ENCODE data around the gene HP. TPM values are rescaled to one million over a fixed set of nuclear protein-coding genes. Genes with fewer than 3 reads are reported as not detected.
"Not testable (repeated sequence)": the region's sequence is repeated elsewhere in the genome, so short reads cannot be mapped to it uniquely, and the experiment has no call there.

Gene HP
- total RNA-seq, 5 donors from 2014 or later (not counting 1 experiment from before 2014, with no cell fraction given), result 11.3 to 18.3 (median 12.4) TPM; not detected in 2

DNA sequence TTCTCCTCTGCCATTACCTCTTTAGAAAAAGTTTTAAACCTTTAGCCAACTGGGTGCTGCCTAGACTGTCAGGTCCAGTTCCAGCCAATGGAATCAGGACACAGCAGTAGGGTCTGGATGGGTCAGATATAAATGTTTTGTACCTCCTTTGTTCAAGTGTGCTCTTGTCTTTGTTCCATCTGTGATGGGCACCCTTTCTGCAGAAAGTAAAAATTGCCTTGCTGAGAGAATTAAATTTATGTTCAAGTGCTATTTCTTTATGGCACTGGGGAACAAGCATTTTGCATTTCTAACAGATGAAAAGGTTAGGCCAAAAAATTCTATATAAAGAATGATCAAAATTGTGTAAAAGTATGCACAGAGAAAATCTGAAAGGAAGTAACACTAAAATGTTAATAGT, 5.2 kb upstream of the HP start:
- H3K27me3 Mint-ChIP-seq, result no peaks in the 10 kb centered on the region

DNA sequence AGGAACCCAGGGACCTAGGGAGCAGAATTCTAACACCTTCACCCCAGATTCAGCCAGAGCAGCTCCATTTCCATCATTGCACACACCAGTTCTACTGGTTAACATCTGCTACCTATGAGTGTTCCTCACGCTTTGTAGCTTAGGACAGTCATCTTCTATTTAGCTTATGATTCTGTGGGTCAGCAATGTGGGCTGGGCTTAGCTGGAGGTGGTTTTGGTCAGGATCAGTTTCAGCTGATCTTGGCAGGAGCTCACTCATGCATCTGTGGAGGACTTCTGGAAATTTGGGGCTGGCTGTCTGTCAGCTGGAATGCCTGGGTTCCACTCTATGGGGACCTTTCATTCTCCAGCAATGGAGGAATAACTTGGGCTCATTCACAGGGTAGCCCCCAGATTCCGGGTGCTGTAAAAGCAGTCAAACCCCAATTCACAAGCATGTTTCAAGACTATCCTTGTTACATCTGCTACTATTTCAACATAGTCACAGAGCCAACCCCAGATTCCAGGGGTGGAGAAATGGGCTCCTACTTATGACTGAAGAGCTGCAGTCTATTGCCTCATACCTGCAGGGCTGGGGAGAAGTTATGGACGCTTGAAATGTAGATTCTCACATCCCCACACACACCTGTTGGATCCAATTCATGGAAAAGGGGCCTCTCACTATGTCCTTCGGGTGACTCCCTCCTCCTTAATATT, 3.4 kb upstream of the HP start:
- no peaks in the 10 kb centered on the region for H3K4me1 Mint-ChIP-seq
- H3K9me3 ChIP-seq, result no peaks in the 10 kb centered on the region
- no peak overlapping the region for H3K27ac Mint-ChIP-seq
- H3K36me3 Mint-ChIP-seq, result peaks cover 13% of the 10 kb centered on the region
- peaks cover 6 to 15% (median 7%) of the 10 kb centered on the region in 3 donors for H3K9me3 Mint-ChIP-seq
- no peaks in the 10 kb centered on the region for H3K4me1 ChIP-seq (ENCODE audit: control insufficient read depth in 1 of 2, extremely low read depth in 1 of 2, insufficient read depth in 2 of 2, low read length in 2 of 2)
- ChIA-PET CTCF (interaction anchor here in 1 of 2 donors (0.6 kb wide), 1 partner anchor 519 kb away, joined by 3 read pairs; no protein-coding TSS in a partner anchor), POLR2A (no interaction called here)
- H3K27me3 ChIP-seq (replicated peaks in 1 of 2; ENCODE audit: control insufficient read depth in 2 of 2, extremely low read depth in 1 of 2, insufficient read depth in 2 of 2, low read length in 1 of 2), result no peaks in the 10 kb centered on the region
- no peak overlapping the region for H3K4me3 Mint-ChIP-seq
- DNase-seq (no peak), ATAC-seq (replicated peaks in 1 of 4) (no peak)
- 92% methylated on average over 2 of the region's 4 CpGs for WGBS (ENCODE audit: insufficient coverage)
- H3K4me3 ChIP-seq (ENCODE audit: control insufficient read depth in 1 of 2, extremely low read depth in 1 of 2, low read length in 1 of 2), result no peak overlapping the region
- no peak overlapping the region for H3K27ac ChIP-seq (ENCODE audit: low read length)
- H3K27me3 Mint-ChIP-seq, result no peaks in the 10 kb centered on the region
- H3K36me3 ChIP-seq (ENCODE audit: control insufficient read depth in 2 of 2, extremely low read depth in 1 of 2, insufficient read depth in 1 of 2, low read length in 1 of 2), result no peaks in the 10 kb centered on the region

More for the DNA sequence above, 5.2 kb upstream of the HP start:
- Mint-ChIP-seq H3K9me3 (peaks cover 6 to 15% (median 7%) of the 10 kb centered on the region in 3 donors), H3K36me3 (peaks cover 14% of the 10 kb centered on the region), H3K4me3 (no peak overlapping the region), H3K4me1 (no peaks in the 10 kb centered on the region), H3K27ac (no peak overlapping the region)
- Histone ChIP-seq H3K9me3 (no peaks in the 10 kb centered on the region), H3K27ac (ENCODE audit: low read length) (no peak overlapping the region), H3K36me3 (ENCODE audit: control insufficient read depth in 2 of 2, extremely low read depth in 1 of 2, insufficient read depth in 1 of 2, low read length in 1 of 2) (no peaks in the 10 kb centered on the region), H3K27me3 (replicated peaks in 1 of 2; ENCODE audit: control insufficient read depth in 2 of 2, extremely low read depth in 1 of 2, insufficient read depth in 2 of 2, low read length in 1 of 2) (no peaks in the 10 kb centered on the region), H3K4me3 (ENCODE audit: control insufficient read depth in 1 of 2, extremely low read depth in 1 of 2, low read length in 1 of 2) (no peak overlapping the region), H3K4me1 (ENCODE audit: control insufficient read depth in 1 of 2, extremely low read depth in 1 of 2, insufficient read depth in 2 of 2, low read length in 2 of 2) (no peaks in the 10 kb centered on the region)
- ATAC-seq (replicated peaks in 1 of 4), result no peak
- DNase-seq, result no peak
- ChIA-PET POLR2A (no interaction called here), CTCF (no interaction called here)

DNA sequence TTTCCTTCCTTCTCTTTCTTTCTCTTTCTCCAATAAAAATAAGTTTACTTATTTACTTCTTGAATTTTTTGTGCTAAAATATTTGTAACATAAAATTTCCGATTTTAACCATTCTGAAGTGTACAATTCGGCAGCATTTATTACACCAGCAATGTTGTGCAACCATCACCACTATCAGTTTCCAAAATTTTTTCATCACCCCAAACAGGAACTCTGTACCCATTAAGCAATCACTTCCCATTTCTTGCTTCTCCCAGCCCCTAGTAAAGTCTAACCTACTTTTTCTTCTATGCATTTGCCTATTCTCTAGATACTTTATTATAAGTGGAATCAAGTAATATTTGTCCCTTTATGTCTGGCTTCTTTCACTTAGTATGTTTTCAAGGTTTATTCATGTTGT, 2.5 kb upstream of the HP start:
- CTCF ChIA-PET, result no interaction called here
- H3K9me3 Mint-ChIP-seq, result peaks cover 6 to 15% (median 7%) of the 10 kb centered on the region in 3 donors
- WGBS (ENCODE audit: insufficient coverage), result no CpG with 5 or more reads among the region's 2 CpGs
- no peak overlapping the region for H3K27ac Mint-ChIP-seq
- H3K27me3 Mint-ChIP-seq, result no peaks in the 10 kb centered on the region
- H3K9me3 ChIP-seq, result no peaks in the 10 kb centered on the region
- DNase-seq, result no peak
- peaks cover 14% of the 10 kb centered on the region for H3K36me3 Mint-ChIP-seq
- no peaks in the 10 kb centered on the region for H3K27me3 ChIP-seq (replicated peaks in 1 of 2; ENCODE audit: control insufficient read depth in 2 of 2, extremely low read depth in 1 of 2, insufficient read depth in 2 of 2, low read length in 1 of 2)
- H3K36me3 ChIP-seq (ENCODE audit: control insufficient read depth in 2 of 2, extremely low read depth in 1 of 2, insufficient read depth in 1 of 2, low read length in 1 of 2), result no peaks in the 10 kb centered on the region
- no peak overlapping the region for H3K4me3 ChIP-seq (ENCODE audit: control insufficient read depth in 1 of 2, extremely low read depth in 1 of 2, low read length in 1 of 2)
- H3K4me1 Mint-ChIP-seq, result no peaks in the 10 kb centered on the region
- H3K4me1 ChIP-seq (ENCODE audit: control insufficient read depth in 1 of 2, extremely low read depth in 1 of 2, insufficient read depth in 2 of 2, low read length in 2 of 2), result no peaks in the 10 kb centered on the region
- ATAC-seq (replicated peaks in 1 of 4), result no peak
- H3K4me3 Mint-ChIP-seq, result no peak overlapping the region
- POLR2A ChIA-PET, result no interaction called here
- no peak overlapping the region for H3K27ac ChIP-seq (ENCODE audit: low read length)

DNA sequence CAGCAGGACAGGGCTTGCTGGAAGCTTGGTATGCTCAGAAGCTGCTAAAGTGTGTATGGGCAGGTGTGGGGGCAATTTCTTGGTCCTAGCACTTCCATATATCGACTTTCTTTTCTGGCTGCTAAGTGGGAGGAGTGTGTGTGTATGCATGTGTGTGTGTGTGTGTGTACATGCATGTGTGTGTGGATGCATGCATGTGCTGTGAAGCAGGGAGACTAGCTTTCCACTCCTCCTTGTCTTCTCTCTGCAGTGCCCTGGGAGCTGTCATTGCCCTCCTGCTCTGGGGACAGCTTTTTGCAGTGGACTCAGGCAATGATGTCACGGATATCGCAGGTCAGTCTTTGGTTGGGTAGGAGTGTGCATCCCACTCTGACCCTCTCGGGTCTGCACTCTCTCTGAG, 1.6 kb downstream of the HP start:
- no peak overlapping the region for H3K27ac ChIP-seq (ENCODE audit: low read length)
- ChIA-PET POLR2A (no interaction called here), CTCF (no interaction called here)
- Mint-ChIP-seq H3K4me1 (no peaks in the 10 kb centered on the region), H3K9me3 (no peaks in the 10 kb centered on the region), H3K4me3 (no peak overlapping the region), H3K27me3 (no peaks in the 10 kb centered on the region), H3K27ac (no peak overlapping the region), H3K36me3 (peaks cover 7% of the 10 kb centered on the region)
- H3K27me3 ChIP-seq (replicated peaks in 1 of 2; ENCODE audit: control insufficient read depth in 2 of 2, extremely low read depth in 1 of 2, insufficient read depth in 2 of 2, low read length in 1 of 2), result no peaks in the 10 kb centered on the region
- H3K36me3 ChIP-seq (ENCODE audit: control insufficient read depth in 2 of 2, extremely low read depth in 1 of 2, insufficient read depth in 1 of 2, low read length in 1 of 2), result no peaks in the 10 kb centered on the region
- WGBS (ENCODE audit: insufficient coverage), result no CpG with 5 or more reads among the region's 4 CpGs
- DNase-seq, result no peak
- H3K4me3 ChIP-seq (ENCODE audit: control insufficient read depth in 1 of 2, extremely low read depth in 1 of 2, low read length in 1 of 2), result no peak overlapping the region
- no peaks in the 10 kb centered on the region for H3K9me3 ChIP-seq
- H3K4me1 ChIP-seq (ENCODE audit: control insufficient read depth in 1 of 2, extremely low read depth in 1 of 2, insufficient read depth in 2 of 2, low read length in 2 of 2), result no peaks in the 10 kb centered on the region
- no peak for ATAC-seq (replicated peaks in 1 of 4)

DNA sequence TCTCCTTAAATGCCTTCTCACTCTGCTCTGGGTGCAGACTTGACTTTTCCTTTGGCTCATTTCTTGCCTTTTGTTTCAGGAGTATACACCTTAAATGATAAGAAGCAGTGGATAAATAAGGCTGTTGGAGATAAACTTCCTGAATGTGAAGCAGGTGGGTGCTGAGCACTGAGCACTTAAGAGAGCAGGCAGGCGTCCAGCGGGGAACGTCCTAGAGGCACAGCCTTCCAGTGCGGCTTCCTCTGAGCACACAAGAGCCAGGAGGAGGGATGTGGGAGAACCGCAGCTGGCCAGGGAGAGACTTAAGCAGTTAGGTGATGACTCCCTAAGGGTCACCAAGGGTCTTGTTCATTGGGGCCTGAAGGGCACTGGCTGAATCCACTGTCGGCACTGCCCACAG, 3.0 kb downstream of the HP start:
- DNase-seq; H3K4me3 Mint-ChIP-seq; CTCF ChIA-PET; H3K4me1 Mint-ChIP-seq; H3K9me3 ChIP-seq; ATAC-seq (replicated peaks in 1 of 4); H3K4me3 ChIP-seq (ENCODE audit: control insufficient read depth in 1 of 2, extremely low read depth in 1 of 2, low read length in 1 of 2); POLR2A ChIA-PET; H3K36me3 ChIP-seq (ENCODE audit: control insufficient read depth in 2 of 2, extremely low read depth in 1 of 2, insufficient read depth in 1 of 2, low read length in 1 of 2); H3K27me3 ChIP-seq (replicated peaks in 1 of 2; ENCODE audit: control insufficient read depth in 2 of 2, extremely low read depth in 1 of 2, insufficient read depth in 2 of 2, low read length in 1 of 2); H3K4me1 ChIP-seq (ENCODE audit: control insufficient read depth in 1 of 2, extremely low read depth in 1 of 2, insufficient read depth in 2 of 2, low read length in 2 of 2); H3K27me3 Mint-ChIP-seq; H3K9me3 Mint-ChIP-seq; H3K27ac ChIP-seq (ENCODE audit: low read length); H3K27ac Mint-ChIP-seq: not testable (repeated sequence)
- H3K36me3 Mint-ChIP-seq, result peaks cover 11% of the 10 kb centered on the region
- no CpG with 5 or more reads among the region's 6 CpGs for WGBS (ENCODE audit: insufficient coverage)

DNA sequence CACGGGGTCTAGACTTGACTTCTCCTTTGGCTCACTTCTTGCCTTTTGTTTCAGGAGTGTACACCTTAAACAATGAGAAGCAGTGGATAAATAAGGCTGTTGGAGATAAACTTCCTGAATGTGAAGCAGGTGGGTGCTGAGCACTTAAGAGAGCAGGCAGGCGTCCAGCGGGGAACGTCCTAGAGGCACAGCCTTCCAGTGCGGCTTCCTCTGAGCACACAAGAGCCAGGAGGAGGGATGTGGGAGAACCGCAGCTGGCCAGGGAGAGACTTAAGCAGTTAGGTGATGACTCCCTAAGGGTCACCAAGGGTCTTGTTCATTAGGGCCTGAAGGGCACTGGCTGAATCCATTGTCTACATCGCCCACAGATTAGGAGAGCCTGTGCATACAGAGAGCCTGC, 4.8 kb downstream of the HP start:
- H3K4me1 ChIP-seq (ENCODE audit: control insufficient read depth in 1 of 2, extremely low read depth in 1 of 2, insufficient read depth in 2 of 2, low read length in 2 of 2); H3K27ac ChIP-seq (ENCODE audit: low read length); H3K36me3 ChIP-seq (ENCODE audit: control insufficient read depth in 2 of 2, extremely low read depth in 1 of 2, insufficient read depth in 1 of 2, low read length in 1 of 2); H3K4me3 ChIP-seq (ENCODE audit: control insufficient read depth in 1 of 2, extremely low read depth in 1 of 2, low read length in 1 of 2); DNase-seq; H3K9me3 Mint-ChIP-seq; ATAC-seq (replicated peaks in 1 of 4); CTCF ChIA-PET; H3K9me3 ChIP-seq; H3K27me3 Mint-ChIP-seq; POLR2A ChIA-PET; H3K27ac Mint-ChIP-seq; H3K4me3 Mint-ChIP-seq; H3K4me1 Mint-ChIP-seq; H3K27me3 ChIP-seq (replicated peaks in 1 of 2; ENCODE audit: control insufficient read depth in 2 of 2, extremely low read depth in 1 of 2, insufficient read depth in 2 of 2, low read length in 1 of 2): not testable (repeated sequence)
- peaks cover 18% of the 10 kb centered on the region for H3K36me3 Mint-ChIP-seq
- WGBS (ENCODE audit: insufficient coverage), result 80% methylated on average over 2 of the region's 7 CpGs

DNA sequence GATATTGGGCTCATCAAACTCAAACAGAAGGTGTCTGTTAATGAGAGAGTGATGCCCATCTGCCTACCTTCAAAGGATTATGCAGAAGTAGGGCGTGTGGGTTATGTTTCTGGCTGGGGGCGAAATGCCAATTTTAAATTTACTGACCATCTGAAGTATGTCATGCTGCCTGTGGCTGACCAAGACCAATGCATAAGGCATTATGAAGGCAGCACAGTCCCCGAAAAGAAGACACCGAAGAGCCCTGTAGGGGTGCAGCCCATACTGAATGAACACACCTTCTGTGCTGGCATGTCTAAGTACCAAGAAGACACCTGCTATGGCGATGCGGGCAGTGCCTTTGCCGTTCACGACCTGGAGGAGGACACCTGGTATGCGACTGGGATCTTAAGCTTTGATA, 6.1 kb downstream of the HP start:
- no peak overlapping the region for H3K27ac Mint-ChIP-seq
- Histone ChIP-seq H3K27ac (ENCODE audit: low read length) (no peak overlapping the region), H3K4me1 (ENCODE audit: control insufficient read depth in 1 of 2, extremely low read depth in 1 of 2, insufficient read depth in 2 of 2, low read length in 2 of 2) (no peaks in the 10 kb centered on the region), H3K36me3 (ENCODE audit: control insufficient read depth in 2 of 2, extremely low read depth in 1 of 2, insufficient read depth in 1 of 2, low read length in 1 of 2) (no peaks in the 10 kb centered on the region), H3K27me3 (replicated peaks in 1 of 2; ENCODE audit: control insufficient read depth in 2 of 2, extremely low read depth in 1 of 2, insufficient read depth in 2 of 2, low read length in 1 of 2) (no peaks in the 10 kb centered on the region), H3K4me3 (ENCODE audit: control insufficient read depth in 1 of 2, extremely low read depth in 1 of 2, low read length in 1 of 2) (no peak overlapping the region), H3K9me3 (no peaks in the 10 kb centered on the region)
- H3K36me3 Mint-ChIP-seq, result peaks cover 27% of the 10 kb centered on the region
- no peaks in the 10 kb centered on the region for H3K27me3 Mint-ChIP-seq
- H3K4me1 Mint-ChIP-seq, result no peaks in the 10 kb centered on the region
- POLR2A ChIA-PET, result no interaction called here
- CTCF ChIA-PET, result no interaction called here
- 94% methylated on average over 9 of the region's 9 CpGs for WGBS (ENCODE audit: insufficient coverage)
- ATAC-seq (replicated peaks in 1 of 4) (no peak), DNase-seq (no peak)
- H3K4me3 Mint-ChIP-seq, result no peak overlapping the region
- H3K9me3 Mint-ChIP-seq, result no peaks in the 10 kb centered on the region
